ENCODE results near the gene CBX7. TPM values are rescaled to one million over a fixed set of nuclear protein-coding genes. Genes with fewer than 3 reads are reported as not detected.
A peak's percentile ranks its signal among the peaks of the same experiment; 100 is the strongest.

Gene CBX7
- total and polyA plus RNA-seq, 2 donors from 2014 or later = 39.3 to 65.2 TPM

DNA sequence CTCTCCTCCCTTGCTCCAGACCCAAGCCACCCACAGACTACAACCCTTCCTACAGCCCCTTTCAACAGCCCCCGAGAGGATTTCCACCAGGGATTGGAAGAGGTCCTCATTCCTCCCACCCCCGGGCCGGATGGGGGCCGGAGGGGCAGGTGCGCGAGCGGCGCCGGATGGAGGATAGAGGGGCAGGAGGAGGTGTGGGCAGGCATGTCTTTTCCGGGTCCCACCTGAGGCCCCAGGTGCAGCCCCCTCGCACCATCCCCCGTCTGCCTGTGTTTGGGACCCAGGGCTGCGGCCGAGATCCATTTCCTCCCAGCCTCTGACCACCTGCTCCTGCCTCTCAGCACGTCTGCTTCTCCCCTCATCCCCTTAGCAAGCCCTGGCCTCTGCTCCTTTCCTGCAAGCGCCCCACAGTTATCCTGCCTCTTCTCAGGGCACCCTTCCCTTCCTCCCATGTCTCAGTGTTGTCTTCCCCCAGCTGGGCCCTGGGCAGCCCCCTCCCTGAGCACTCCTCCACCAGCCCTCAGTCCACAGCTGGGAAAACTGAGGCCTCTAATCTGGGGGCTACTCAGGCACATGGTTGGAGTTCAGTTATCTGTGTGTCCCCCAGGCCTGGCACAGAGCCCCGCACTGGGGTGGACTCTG, 19.3 kb upstream of the CBX7 start:
- intact Hi-C loops (cut with DNase I) = no loop called here
- Histone ChIP-seq H3K9me3 (ENCODE audit: control insufficient read depth in 2 of 3, insufficient read depth in 1 of 3, low read length in 3 of 3) (no peaks in the 10 kb centered on the region), H3K4me1 (ENCODE audit: control insufficient read depth in 2 of 3, insufficient read depth in 2 of 3, low read depth in 1 of 3, low read length in 3 of 3) (peaks cover 7 to 48% (median 39%) of the 10 kb centered on the region in 3 donors), H3K36me3 (ENCODE audit: control insufficient read depth in 2 of 3, insufficient read depth in 3 of 3, low read length in 3 of 3) (no peaks in the 10 kb centered on the region), H3K27me3 (ENCODE audit: control insufficient read depth, insufficient read depth, low read length) (no peaks in the 10 kb centered on the region), H3K27ac (ENCODE audit: low read depth in 2 of 2, low read length in 2 of 2) (peak overlapping the region in 1 of 2 donors; percentile 22), H3K9ac (ENCODE audit: low read length in 3 of 3) (peak overlapping the region in 1 of 3 donors; percentile 12), H3K4me3 (ENCODE audit: low read length in 3 of 3) (no peak overlapping the region)
- FAIRE-seq (no peak), DNase-seq (peak in 1 of 5 donors; percentile 46)
- TF ChIP-seq, protein P1, sequence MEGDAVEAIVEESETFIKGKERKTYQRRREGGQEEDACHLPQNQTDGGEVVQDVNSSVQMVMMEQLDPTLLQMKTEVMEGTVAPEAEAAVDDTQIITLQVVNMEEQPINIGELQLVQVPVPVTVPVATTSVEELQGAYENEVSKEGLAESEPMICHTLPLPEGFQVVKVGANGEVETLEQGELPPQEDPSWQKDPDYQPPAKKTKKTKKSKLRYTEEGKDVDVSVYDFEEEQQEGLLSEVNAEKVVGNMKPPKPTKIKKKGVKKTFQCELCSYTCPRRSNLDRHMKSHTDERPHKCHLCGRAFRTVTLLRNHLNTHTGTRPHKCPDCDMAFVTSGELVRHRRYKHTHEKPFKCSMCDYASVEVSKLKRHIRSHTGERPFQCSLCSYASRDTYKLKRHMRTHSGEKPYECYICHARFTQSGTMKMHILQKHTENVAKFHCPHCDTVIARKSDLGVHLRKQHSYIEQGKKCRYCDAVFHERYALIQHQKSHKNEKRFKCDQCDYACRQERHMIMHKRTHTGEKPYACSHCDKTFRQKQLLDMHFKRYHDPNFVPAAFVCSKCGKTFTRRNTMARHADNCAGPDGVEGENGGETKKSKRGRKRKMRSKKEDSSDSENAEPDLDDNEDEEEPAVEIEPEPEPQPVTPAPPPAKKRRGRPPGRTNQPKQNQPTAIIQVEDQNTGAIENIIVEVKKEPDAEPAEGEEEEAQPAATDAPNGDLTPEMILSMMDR (IDR thresholded peaks at IDR 0.05; ENCODE audit: borderline replicate concordance, extremely low read depth, insufficient read depth) = no peak

DNA sequence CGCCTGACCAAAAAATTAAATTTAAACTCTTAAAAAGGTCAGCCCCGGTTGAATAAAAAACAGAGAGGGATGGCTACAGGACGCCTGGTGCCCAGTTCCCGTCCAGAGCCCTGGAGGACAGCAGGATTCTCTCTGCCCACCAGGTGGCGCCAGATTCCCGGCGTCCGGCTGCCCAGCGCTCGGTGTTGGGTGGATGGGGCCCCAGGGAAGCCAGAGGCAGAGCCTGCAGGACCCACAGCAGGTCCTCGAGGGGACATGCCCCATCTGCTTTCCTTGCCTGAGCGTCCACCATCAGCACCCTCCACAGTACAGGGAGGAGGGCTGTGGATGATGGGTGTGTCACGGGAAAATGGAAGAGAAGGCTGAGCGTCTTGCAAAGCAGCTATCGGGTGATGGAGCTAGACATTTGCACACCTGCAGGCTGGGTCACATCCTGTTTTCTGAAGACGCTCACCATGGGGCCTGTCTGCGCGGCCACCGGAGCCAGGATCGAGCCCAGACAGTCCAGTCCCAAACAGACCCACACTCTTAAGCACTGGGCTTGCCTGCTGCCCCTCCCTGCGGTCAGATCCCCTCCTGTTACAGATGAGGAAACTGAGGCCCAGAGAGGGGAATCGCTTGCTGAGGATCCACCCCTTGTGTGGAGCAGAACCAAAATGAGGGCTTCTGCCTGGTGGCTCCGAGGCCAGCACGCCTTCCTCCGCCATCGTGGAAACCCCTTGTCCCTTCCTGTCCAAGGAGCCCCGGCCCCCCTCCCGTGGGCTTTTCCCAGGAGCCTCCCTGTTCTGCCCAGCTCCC, 18.5 kb upstream of the CBX7 start:
- intact Hi-C loops (cut with DNase I) = no loop called here
- TF ChIP-seq, protein P1 (IDR thresholded peaks at IDR 0.05; ENCODE audit: borderline replicate concordance, extremely low read depth, insufficient read depth) = peak; percentile 97
- H3K36me3 ChIP-seq (ENCODE audit: control insufficient read depth in 2 of 3, insufficient read depth in 3 of 3, low read length in 3 of 3) = no peaks in the 10 kb centered on the region
- peaks cover 7 to 42% (median 32%) of the 10 kb centered on the region in 3 donors for H3K4me1 ChIP-seq (ENCODE audit: control insufficient read depth in 2 of 3, insufficient read depth in 2 of 3, low read depth in 1 of 3, low read length in 3 of 3)
- H3K27me3 ChIP-seq (ENCODE audit: control insufficient read depth, insufficient read depth, low read length) = no peaks in the 10 kb centered on the region
- no peaks in the 10 kb centered on the region for H3K9me3 ChIP-seq (ENCODE audit: control insufficient read depth in 2 of 3, insufficient read depth in 1 of 3, low read length in 3 of 3)
- peak overlapping the region in 2 of 3 donors; percentile 14 to 25 for H3K4me3 ChIP-seq (ENCODE audit: low read length in 3 of 3)
- FAIRE-seq (no peak), DNase-seq (peak in 4 of 5 donors; percentile 86 to 91 (median 89))
- H3K9ac ChIP-seq (ENCODE audit: low read length in 3 of 3) = peak overlapping the region in 1 of 3 donors; percentile 51
- no peak overlapping the region for H3K27ac ChIP-seq (ENCODE audit: low read depth in 2 of 2, low read length in 2 of 2)

DNA sequence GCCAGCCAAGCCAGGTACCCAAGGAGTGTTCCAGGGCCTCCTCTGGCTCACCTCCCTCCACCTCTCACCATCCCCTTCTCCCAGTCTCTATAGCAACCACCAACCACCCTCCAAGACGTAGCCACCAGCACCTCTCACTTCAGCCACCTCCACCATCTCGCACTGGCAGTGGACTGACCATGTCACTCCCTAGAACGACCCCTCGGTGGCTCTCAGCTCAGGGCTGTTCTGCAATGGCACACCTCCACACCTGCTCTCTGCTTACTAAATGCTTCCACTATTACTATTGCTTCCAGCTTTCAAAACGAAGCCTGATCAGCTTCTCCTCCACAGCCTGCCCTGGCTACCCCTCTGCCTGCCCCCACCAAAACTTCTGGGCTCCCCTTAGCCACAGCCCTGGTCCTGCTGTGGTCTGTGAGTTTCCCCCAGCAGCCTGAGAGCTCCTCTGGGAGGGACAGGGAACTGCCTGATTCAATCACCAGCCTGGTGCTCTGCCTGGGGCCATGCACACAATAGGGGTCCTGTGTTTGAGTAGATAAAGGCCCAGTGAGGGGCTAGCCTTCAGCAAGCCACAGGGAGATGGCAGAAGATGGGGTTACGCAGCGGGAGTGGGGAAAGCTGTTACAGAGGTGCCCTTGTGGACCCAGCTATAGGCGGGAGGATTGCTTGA, 17.5 kb upstream of the CBX7 start:
- no peak for FAIRE-seq
- no peaks in the 10 kb centered on the region for H3K9me3 ChIP-seq (ENCODE audit: control insufficient read depth in 2 of 3, insufficient read depth in 1 of 3, low read length in 3 of 3)
- H3K36me3 ChIP-seq (ENCODE audit: control insufficient read depth in 2 of 3, insufficient read depth in 3 of 3, low read length in 3 of 3) = no peaks in the 10 kb centered on the region
- peaks cover 7 to 32% (median 21%) of the 10 kb centered on the region in 3 donors for H3K4me1 ChIP-seq (ENCODE audit: control insufficient read depth in 2 of 3, insufficient read depth in 2 of 3, low read depth in 1 of 3, low read length in 3 of 3)
- no peak overlapping the region for H3K4me3 ChIP-seq (ENCODE audit: low read length in 3 of 3)
- H3K9ac ChIP-seq (ENCODE audit: low read length in 3 of 3) = no peak overlapping the region
- DNase-seq = no peak
- H3K27me3 ChIP-seq (ENCODE audit: control insufficient read depth, insufficient read depth, low read length) = no peaks in the 10 kb centered on the region
- intact Hi-C loops (cut with DNase I) = loop anchor here (5.0 kb wide), 1 partner anchor 142 kb away; no protein-coding TSS in a partner anchor
- no peak overlapping the region for H3K27ac ChIP-seq (ENCODE audit: low read depth in 2 of 2, low read length in 2 of 2)
- TF ChIP-seq, protein P1 (IDR thresholded peaks at IDR 0.05; ENCODE audit: borderline replicate concordance, extremely low read depth, insufficient read depth) = no peak
